Ecto neural progenitor cell (in vitro differentiated cells): ENCODE data around the gene CDO1.
"Not testable (repeated sequence)": the region's sequence is repeated elsewhere in the genome, so short reads cannot be mapped to it uniquely, and the experiment has no call there.

ENCODE experiments used
- DNase-seq: peaks from one replicate; pipeline ENCODE4 v3.0.0-alpha.2; 2018; ENCODE audit warnings: low spot score

Gene CDO1

DNA sequence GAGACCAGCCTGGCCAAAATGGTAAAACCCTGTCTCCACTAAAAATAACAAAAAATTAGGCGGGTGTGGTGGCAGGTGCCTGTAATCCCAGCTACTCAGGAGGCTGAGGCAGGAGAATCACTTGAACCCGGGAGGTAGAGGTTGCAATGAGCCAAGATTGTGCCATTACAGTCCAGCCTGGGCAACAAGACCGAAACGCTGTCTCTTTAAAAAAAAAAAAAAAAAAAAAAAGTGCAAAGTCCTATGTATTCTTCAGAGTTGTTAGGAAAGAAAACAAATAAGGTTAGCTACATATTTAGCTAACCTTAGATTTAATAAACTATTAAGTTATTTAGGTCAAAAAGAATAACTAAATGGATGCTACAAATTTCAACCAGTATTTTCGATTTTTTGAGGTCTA, 13.5 kb upstream of the CDO1 start:
- DNase-seq: no peak

DNA sequence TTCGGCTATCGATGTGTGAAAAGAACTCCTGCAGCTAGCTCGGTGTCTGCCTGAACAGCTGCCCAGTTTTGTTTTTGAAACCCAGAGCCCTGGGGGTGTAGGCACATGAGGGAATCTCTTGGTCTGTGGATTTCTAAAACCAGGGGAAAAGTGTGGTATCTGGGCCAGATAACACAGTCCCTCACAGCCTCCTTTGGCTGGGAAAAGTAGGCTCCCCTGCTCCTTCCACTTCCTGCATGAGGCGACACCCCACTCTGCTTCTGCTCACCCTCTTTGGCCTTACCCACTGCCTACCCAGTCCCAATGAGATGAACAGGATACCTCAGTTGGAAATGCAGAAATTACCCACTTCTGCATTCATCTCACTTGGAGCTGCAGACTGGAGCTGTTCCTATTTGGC, 9.5 kb upstream of the CDO1 start:
- no peak for DNase-seq

DNA sequence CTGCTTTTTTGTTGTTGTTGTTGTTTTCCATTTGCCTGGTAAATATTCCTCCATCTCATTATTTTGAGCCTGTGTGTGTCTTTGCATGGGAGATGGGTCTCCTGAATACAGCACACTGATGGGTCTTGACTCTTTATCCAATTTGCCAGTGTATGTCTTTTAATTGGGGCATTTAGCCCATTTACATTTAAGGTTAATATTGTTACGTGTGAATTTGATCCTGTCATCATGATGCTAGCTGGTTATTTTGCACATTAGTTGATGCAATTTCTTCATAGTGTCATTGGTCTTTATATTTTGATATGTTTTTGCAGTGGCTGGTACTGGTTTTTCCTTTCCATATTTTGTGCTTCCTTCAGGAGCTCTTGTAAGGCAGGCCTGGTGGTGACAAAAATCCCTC, 8.5 kb upstream of the CDO1 start:
- not testable (repeated sequence) for DNase-seq

DNA sequence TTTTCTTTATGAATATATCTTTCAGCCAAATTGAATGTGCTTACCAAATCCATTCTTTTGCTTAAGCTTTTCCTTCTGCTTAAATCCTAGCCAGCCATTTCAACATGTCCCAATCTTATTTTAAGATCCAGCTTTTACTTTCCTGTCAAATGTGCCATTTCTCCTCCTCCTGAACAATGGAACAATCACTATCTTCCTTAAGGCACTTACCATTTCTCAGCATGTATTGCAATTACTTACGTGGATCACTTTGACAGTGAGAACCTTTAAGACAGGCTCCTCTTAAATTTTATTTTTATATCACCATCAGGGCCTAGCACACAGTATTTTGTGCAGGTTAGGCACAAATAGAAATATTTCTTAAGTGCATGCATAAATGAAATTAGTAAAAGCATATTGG, 4.4 kb upstream of the CDO1 start:
- DNase-seq: no peak

DNA sequence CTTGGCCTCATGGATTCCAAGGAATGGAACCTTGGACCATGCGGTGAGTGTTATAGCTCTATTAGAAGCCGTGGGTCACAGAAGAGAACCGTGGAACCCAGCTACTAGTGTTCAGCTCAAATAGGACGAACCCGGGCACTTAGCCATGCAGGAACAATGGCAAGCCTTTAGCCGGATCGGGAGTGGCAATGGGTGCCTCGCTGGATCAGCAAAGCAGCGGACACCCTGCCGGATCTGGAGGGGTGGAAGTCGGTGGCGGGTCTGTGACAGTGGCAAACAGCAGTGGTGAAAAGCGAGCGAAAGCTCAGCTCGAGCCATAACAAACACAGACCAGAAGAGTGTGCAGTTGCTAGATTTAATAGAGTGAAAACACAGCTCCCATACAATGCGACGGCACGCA, 2.4 kb upstream of the CDO1 start:
- DNase-seq: no peak

DNA sequence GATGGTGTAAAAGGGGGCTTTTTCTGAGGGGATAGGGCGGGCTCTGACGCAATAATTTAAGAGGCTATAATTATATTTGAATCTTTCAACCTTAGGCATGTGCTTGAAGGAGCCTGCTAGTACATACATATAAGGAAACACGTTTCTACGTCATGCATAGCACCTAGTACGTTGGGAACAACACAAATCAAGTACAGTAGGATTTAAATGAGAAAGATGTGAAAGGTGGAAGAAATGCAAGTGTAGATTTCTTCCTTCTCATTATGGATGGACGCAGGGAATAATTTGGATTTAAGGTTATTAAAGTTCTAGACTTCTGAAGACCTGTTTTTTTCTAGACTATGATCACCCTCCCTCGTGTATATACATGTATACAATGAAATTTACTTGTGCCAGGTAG, 927 bp upstream of the CDO1 start:
- no peak for DNase-seq

DNA sequence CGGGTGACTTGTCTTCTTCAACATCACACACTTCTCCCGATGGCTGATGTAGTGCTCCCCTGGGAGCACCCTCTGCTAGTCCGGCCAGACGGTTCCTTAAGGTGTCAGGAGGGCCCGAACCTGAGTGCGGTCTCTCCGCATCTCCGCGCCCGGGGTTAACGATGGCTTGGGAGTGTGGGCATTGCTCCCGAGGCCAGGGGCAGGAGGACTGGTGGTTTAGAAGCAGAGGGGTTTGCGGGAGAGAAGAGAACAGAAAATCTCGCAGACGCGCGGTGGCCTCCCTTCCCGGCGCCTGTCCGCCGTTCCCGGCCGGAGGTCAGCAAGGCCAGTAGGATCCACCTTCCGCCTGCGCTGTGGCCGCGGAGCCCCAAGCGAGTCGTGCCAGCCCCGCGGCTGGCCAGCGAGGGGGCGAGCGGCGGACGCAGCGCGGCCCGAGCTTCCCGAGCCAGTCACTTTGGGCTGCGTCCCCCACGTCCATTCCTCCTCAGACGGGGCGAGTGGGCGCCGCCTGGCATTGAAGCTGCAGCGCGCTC, 700 bp downstream of the CDO1 start:
- DNase-seq: peak; percentile 64

DNA sequence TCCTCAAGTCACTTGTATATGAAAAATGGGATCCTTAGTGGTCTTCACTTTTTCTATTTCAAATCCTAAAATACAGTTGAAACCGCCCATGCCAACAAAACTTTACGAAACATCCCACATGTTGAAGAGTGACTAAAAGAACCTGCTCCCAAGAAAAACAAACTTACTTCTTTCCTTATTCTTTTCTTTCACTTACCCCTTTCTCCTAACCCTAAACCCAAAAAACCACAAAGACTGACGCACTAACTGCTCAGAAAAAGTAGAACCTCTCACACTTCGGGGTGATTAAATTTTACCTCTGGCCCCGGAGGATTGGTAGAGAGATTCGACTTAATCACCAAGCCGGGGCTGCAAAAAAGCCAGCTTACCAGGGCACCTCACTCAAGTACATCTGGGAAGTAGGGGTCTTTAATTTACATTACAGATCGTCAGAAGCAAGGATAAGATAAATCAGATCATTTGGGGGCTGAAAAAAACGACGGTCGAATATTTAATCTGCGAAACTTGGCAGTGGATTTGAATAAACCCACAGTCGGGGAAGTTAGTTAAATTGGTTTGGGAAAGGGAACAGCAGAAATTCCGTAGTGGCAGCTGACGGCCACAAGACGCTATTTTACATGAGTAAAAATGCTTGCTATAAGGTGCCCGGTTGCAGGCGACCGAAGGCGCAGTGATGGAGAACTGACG, 1.3 kb downstream of the CDO1 start:
- no peak for DNase-seq

DNA sequence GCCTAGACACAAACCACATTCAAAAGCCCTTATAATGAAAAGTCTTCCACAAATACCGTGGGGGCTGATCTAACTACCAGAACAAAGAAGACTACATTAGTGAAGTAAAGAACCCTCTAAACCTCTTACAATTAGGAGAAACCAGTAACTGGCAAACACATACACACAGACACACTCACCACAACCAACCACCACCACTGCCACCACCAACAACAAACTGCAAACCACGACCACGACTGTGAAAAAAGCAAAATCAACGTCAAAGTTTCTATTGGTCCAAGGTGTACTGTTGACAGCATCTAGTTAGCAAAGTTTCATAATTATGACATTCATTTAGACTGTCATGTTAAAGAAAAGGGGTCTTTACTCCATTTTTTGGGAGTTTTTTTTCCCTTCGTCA, 2.7 kb downstream of the CDO1 start:
- DNase-seq: no peak

DNA sequence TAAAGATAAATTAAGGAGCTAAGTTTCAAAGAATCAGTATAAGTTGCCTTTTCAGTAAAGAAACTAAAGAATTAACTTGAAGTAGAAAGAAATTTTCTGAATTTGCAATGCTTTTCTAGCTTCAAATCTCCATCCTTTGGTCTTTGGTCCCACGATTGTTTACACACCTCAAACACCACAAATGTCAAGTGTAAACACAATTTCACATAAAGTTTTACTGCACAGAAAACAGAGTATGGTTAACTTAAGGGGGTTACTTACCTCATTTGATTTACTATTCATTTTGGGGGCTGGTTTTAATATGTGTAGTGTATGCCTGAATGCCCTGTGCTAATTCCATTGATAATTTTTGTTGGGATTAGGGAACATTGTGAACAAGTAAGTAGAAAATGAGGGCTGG, 4.1 kb downstream of the CDO1 start:
- DNase-seq: no peak

DNA sequence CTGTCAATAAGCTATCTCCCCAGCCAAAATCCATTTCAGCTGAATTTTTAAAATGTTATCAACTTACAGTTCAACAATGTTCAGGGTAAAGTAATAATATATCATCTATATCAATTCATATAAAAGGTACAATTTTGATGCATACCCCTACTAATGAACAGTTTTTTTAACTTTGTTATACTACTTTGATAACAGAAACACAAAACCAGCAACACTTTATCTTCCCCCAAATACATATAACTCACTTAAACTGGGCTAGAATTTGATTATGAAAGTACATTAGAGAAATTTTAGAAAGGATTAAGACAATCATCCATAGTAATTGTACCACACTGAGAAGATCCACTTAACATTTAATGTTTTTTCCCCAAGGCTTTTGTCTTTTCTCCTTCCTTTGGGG, 5.1 kb downstream of the CDO1 start:
- no peak for DNase-seq

DNA sequence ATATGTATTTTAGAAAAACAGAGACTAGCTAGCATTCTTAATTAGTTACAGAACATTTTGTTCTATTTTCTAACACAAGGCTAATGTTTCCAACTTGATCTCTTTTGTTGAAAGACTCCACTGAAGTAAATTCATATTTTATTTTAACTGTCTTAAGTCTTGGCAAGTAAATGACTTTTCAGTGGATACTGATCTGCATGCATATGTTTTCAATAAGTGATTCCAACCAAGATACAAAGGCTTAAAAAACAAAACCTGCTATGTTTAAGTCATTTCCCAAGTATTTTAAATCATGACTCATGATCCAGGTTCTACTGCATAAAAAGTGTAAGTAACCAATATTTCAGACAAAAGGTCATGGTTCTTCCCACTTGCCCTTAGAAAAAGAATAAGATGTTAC, 5.7 kb downstream of the CDO1 start:
- DNase-seq: no peak

DNA sequence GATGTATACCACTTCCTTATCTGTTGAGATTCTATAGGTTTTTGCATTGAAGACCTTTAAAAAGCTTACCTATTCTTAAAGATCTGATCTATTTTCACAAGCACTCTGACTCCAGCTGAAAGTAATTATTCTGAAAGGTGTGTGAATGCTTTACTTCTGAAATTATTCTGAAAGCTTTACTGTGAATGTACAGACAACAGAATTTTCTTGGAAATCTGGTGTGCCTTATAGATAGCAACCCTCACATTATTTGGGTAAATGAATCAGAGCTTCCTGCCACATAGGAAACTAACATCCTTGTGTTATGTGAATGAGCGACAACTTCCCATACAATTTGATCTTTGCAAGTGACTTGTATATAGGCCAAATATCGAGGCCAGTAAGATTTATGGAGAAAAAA, 6.5 kb downstream of the CDO1 start:
- DNase-seq: no peak

DNA sequence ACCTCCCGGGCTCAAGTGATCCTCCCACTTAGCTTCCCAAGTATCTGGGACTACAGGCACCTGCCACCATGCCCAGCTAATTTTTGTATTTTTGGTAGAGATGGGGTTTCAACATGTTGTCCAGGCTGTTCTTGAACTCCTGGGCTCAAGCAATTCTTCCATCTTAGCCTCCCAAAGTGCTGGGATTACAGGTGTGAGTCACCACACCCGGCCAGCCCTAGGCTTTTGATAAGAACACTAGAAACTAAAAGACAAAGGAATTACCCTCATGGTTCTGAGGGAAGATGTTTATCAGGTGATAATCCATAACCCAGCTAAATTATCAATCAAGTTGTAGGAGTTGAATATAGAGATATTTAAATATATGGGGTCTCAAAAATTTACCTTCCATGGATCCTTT, 8.4 kb downstream of the CDO1 start:
- not testable (repeated sequence) for DNase-seq

DNA sequence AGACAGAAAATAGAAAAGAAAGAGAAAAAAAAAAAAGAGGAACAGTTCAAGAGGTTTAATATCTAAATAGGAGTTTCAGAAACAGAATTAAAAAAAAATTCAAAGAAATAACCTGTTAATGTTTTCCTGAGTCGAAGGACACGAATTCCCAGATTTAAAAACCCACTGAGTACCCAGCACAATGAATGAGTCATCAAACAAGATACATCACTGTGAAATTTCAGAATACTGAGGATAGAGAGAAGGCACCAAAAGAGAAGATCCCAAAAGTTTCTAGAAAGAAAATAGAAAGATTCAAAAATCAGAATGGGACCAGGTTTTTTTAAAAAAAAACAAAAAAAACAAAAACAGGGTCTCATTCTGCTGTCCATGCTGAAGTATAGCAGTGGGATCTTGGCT, 8.8 kb downstream of the CDO1 start:
- DNase-seq: no peak

DNA sequence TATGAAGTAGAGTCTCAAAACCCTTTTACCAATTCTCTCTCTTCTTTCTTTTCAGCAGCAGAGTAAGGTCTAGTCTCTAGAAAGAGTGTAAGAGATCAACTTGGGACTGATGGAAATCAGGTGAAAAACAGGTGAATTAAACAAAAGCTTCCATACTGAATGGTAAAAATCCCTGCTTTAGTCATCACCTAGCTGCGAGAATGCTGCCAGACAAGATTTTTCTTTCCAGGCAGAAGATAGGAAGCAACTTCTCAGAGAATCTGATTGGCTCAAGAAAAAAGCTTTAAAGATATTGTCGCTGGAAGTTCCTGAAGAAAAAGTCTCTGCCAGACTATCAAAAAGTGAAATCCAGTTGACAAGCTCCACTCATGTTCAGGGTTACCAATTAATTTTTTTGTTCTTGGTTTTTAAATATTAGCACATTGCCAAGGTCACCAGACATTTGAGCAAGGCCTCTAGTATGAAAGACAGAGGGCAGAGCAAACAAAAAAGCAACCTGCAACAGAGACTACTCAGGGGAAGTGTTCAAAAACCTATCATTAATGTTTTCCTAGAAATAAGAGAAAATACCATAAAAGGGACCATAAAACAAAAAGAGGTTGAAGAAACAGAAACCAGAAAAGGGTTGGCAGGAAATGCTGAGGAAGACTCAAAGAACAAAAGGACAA, 9.3 kb downstream of the CDO1 start:
- DNase-seq: no peak

DNA sequence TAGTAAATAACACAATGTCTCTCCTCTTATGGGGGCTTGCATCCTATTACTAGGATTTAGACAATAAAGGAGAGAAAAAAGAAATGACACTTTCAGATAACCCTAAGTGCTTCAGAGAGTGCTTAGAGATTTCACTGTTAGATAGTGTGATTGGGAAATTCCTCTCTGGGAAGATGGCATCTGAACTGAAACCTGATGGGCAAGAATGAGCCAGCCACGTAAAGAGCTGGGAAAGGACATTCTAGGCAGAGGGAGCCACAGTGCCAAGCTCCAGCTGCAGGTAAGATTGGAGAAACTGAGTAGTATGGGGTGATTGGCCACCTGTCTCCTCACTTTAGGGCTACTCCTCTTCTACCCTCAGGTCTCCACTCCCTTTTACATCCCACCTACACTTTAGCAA, 14.5 kb downstream of the CDO1 start:
- no peak for DNase-seq

DNA sequence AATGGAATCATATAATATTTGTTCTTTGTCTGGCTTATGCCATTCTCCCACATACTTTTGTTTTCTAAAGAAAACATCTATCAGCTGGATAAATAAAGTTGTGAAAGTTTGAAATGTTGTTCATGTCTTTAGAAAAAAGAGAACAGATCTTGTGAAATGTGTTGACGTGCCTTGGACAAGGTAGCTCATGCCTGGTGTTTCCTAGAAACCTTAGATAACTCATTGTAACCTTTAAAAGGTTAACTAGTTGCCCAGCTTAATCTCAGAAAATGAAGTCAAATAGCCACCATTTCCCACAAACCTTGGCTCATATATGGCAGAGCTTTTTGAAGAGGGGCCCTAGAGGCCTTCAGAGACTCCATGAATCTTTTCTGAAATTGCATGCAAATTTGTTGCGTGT, 15.3 kb downstream of the CDO1 start:
- DNase-seq: no peak

DNA sequence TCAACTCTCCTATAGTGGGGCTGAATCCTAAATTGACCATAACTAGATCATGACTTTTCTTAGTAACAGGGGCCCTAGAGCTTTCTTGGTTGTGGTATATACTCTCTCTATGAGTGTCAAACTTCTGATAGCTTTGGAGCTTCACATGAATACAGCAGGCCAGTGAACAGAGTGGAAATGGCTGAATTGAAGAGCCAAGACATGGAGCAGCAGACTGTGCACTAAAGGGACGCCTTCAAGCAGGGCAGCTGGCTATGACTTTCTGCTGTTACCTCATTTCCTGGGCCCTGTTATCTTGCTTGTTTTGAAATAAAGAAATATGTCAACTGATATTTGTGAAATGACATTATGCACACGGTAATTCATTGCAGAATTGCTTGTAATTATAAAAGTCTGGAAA, 16.4 kb downstream of the CDO1 start:
- no peak for DNase-seq

DNA sequence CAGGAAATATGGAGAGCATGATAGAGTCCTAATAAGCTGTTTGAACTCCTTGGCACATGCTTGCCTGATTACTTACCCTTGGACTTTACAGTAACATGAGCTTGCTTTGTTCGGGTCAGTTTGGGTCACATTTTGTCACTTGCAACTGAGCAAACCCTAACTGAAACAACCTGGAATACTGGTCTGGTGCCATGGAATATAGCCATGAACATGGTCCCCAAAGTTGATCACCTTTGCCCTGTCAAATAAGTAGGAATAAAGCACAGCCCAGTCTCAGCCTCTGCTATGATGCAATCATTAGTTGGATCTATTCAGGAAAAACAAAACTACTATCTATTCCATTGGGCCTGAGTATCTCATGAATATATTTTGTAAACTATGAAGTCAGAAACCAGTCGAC, 18.2 kb downstream of the CDO1 start:
- no peak for DNase-seq

DNA sequence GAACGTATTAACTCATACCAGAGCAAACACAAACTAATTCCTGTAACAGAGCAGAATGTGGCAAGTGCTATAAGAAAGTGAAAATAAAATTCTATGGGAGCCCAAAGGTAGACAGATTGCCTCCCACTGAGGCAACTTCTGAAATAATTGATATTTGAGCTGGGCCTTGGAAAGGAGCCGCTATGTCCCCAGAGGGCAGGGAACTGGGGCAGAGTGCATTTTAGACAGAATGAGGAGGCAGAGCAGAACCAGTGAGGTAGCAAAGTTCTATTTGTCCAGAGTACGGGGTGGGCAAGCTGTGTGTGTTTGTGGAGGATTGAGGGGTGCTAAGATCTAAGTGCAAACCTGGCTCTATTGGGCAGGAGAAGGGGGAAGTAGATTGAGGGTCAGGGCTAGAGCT, 19.8 kb downstream of the CDO1 start:
- DNase-seq: no peak

DNA sequence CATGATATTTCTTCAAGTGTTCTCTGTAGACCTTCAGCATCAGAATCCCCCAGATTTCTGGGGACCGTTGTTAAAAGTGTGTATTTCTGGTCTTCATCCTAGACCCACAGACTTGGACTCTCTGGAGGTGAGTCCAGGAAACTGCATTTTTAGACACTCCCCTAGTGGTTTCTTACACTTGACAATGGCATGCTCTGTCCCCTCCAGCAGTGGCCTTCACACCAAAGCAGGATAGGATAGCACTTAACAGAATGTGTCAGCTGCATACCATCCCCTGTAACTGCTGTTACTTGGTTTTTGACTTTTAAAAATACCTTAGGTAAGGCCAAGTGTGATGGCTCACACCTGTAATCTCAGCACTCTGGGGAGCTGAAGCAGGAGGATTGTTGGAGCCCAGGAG, 20.8 kb downstream of the CDO1 start:
- DNase-seq: no peak

DNA sequence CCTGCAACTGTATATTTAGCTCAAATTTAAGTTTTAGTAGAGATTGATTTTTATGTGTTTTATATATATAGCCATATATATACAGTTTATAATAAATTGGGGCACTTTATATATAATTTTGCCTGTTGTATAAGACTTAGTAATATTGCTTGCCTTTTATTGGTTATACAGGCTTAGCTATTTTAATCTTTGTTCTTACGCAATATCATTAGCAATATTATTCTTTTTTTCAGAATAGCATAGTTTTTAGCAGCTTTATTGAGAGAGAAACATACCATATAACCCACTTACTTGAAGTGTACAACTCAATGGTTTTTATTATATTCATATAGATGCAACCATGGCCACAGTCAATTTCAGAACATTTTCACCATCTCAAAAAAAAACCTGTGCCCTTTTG, 28.0 kb downstream of the CDO1 start:
- no peak for DNase-seq

DNA sequence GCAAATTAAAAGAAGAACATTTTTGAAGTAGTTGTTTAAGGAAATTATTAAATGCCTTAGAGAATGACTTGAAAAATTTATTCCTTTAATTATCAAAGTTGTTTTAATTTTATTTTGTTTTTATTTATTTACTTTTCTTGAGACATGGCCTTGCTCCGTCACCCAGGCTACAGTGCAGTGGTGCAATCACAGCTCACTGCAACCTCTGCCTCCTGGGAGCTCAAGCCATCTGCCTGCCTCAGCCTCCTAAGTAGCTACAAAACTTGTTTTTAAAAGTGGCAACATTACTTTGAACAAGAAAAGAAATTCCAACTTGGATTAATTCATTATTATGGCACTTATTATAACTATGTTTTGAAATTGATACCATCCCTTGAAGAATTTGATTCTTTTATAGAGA, 29.0 kb downstream of the CDO1 start:
- no peak for DNase-seq
